ENCODE data around the gene SCMH1. TPM values are rescaled to one million over a fixed set of nuclear protein-coding genes. Genes with fewer than 3 reads are reported as not detected.

Gene SCMH1
- total and polyA plus RNA-seq, 11 donors, result 36.0 to 56.2 (median 43.0) TPM

DNA sequence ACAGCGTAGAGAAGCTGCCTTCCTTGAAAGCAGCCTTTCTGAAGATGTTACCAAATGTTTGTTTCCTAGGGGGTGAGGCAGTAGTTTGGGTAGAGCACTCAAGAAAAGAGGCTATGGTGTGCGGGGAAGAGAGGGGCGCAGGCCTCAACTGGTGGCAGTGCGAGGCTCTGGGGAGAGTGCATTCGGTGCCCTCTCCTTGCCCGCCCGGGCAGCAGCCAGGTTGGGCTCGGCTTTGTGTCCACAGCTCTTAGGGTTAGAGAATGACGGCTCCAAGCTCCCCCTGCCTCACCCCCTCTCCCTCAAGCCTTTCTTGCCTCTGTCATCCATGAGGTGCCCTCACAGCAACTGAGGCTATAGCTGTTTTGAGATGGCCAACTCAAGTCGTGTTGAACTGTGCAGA, 219.7 kb downstream of the SCMH1 start:
- peak overlapping the region in 4 of 12 donors; percentile 39 to 56 (median 48) for H3K27ac ChIP-seq

DNA sequence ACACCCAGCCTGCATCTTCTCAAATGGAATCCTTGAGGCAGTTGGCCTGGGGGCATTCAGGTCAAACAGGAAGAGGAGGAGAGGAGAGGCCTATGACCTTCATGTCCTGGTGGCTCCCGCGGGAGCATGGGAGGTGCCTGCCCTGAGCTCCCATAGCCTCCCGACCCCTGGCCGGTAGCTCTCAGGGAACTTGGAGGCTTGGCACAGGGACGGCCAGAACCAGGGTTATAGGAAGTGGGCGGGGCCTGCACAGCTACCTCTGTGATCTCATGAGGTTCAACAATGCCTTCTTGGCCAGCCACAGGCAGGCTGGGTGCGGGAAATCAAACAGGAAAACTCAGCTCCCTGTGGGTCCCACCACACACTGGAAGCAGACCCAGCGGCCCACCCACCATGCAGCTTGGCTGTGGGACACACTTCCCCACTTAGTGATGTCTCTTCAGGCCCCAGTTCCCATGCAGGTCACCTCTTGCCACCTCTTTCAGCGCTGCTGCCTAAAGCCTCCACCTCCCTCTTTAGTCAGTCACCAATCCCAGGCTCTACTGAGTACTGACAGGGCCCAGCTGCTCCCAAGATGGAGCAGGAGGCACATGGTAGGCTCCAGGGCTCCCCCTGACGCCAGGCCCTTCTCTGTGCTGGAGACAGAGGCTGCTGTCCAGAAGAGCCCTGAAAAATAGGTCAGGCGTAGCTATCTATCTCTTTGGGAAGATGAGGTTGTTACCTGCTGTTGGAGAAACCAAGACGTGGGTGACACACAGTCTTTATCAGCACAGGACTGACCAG, 220.4 kb downstream of the SCMH1 start, which contains the start of gene SLFNL1:
SLFNL1 (minus strand) TSS at position 200 of the 783 bp plus-strand sequence. CDS start 1,065 bp downstream, outside the sequence.
- 41 to 61% (median 53%) methylated on average over 11 to 12 of the region's 12 CpGs for WGBS, 4 donors
- no peaks in the 10 kb centered on the region for H3K9me3 ChIP-seq
- no peak for TF ChIP-seq POLR2A (IDR thresholded peaks at IDR 0.05)
- TF ChIP-seq, protein P1, sequence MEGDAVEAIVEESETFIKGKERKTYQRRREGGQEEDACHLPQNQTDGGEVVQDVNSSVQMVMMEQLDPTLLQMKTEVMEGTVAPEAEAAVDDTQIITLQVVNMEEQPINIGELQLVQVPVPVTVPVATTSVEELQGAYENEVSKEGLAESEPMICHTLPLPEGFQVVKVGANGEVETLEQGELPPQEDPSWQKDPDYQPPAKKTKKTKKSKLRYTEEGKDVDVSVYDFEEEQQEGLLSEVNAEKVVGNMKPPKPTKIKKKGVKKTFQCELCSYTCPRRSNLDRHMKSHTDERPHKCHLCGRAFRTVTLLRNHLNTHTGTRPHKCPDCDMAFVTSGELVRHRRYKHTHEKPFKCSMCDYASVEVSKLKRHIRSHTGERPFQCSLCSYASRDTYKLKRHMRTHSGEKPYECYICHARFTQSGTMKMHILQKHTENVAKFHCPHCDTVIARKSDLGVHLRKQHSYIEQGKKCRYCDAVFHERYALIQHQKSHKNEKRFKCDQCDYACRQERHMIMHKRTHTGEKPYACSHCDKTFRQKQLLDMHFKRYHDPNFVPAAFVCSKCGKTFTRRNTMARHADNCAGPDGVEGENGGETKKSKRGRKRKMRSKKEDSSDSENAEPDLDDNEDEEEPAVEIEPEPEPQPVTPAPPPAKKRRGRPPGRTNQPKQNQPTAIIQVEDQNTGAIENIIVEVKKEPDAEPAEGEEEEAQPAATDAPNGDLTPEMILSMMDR (IDR thresholded peaks at IDR 0.05), result peak in 1 of 12 donors; percentile 19
- peaks cover 0 to 26% (median 12%) of the 10 kb centered on the region in 9 donors for H3K36me3 ChIP-seq
- no peak within 1 kb of the TSS for H3K4me3 ChIP-seq
- DNase-seq (peak in 4 of 5 donors; percentile 44 to 59 (median 52)), ATAC-seq (peak; percentile 9 to 77 (median 42))
- H3K27me3 ChIP-seq, result no peaks in the 10 kb centered on the region
- H3K4me1 ChIP-seq, result peaks cover 0 to 17% (median 12%) of the 10 kb centered on the region in 12 donors
- peak within 1 kb of the TSS in 8 of 12 donors; percentile 16 to 56 (median 43) for H3K27ac ChIP-seq
- intact Hi-C loops (cut with DNase I), result loop anchor here in 1 of 10 donors (10.0 kb wide), 1 partner anchor 223 kb away; the partner anchor contains the start of gene SCMH1

More for the DNA sequence above, 219.7 kb downstream of the SCMH1 start:
- peaks cover 0 to 17% (median 12%) of the 10 kb centered on the region in 12 donors for H3K4me1 ChIP-seq
- no peak for ATAC-seq
- WGBS, 4 donors, result 90 to 94% (median 93%) methylated on average over 10 of the region's 10 CpGs
- no peaks in the 10 kb centered on the region for H3K27me3 ChIP-seq
- intact Hi-C loops (cut with DNase I), result loop anchor here in 1 of 10 donors (10.0 kb wide), 1 partner anchor 222 kb away; the partner anchor contains the start of gene SCMH1
- H3K36me3 ChIP-seq, result peaks cover 0 to 32% (median 16%) of the 10 kb centered on the region in 9 donors
- no peak for DNase-seq
- H3K4me3 ChIP-seq, result no peak overlapping the region
- H3K9me3 ChIP-seq, result no peaks in the 10 kb centered on the region
- TF ChIP-seq, protein P1 (IDR thresholded peaks at IDR 0.05), result no peak
- no peak for TF ChIP-seq POLR2A (IDR thresholded peaks at IDR 0.05)

DNA sequence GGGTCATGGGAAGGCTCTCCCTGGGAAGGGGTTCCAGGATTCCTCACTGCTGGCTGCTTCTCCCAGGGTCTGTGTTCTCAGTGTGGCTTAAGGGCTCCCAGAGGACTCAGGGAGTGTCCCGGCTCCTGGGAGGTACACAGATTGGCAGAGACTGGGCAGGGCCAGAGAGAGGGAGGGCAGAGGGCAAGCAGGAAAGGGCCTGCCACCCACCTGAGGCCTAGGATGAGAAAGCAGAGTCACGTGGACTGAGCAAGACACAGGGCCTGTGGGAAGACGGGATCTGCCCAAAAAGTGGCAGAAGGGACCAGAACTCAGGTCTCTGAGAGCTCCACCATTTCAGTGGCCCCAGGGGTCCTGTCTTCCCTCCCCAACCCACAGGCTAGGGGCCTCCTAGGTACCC, 221.5 kb downstream of the SCMH1 start:
- 74 to 97% (median 81%) methylated on average over 3 of the region's 3 CpGs for WGBS, 4 donors

More for the DNA sequence above, 221.5 kb downstream of the SCMH1 start:
- no peak for TF ChIP-seq POLR2A (IDR thresholded peaks at IDR 0.05)
- TF ChIP-seq, protein P1 (IDR thresholded peaks at IDR 0.05), result no peak
- peaks cover 0 to 21% (median 12%) of the 10 kb centered on the region in 9 donors for H3K36me3 ChIP-seq
- ATAC-seq (no peak), DNase-seq (no peak)
- peaks cover 0 to 20% (median 14%) of the 10 kb centered on the region in 12 donors for H3K4me1 ChIP-seq
- H3K9me3 ChIP-seq, result no peaks in the 10 kb centered on the region
- intact Hi-C loops (cut with DNase I), result loop anchor here in 1 of 10 donors (10.0 kb wide), 1 partner anchor 224 kb away; the partner anchor contains the start of gene SCMH1
- H3K4me3 ChIP-seq, result no peak overlapping the region
- H3K27me3 ChIP-seq, result no peaks in the 10 kb centered on the region
- peak overlapping the region in 3 of 12 donors; percentile 44 to 56 (median 50) for H3K27ac ChIP-seq
